ENCODE data around the gene CCDC134.

Gene CCDC134

GRCh38 chr22:41818596-41818995 lies 18.1 kb downstream of the CCDC134 start:
- intact Hi-C loops (cut with DNase I; ENCODE audit: low total_unique reads), result no loop called here
- TF ChIP-seq CTCF (IDR thresholded peaks at IDR 0.05), result no peak
- H3K4me3 ChIP-seq, result no peak overlapping the region
- DNase-seq, result no peak
- no peaks in the 10 kb centered on the region for H3K27me3 ChIP-seq
- H3K36me3 ChIP-seq, result peaks cover 4 to 32% (median 6%) of the 10 kb centered on the region in 3 donors
- H3K9me3 ChIP-seq, result no peaks in the 10 kb centered on the region
- H3K4me1 ChIP-seq, result no peaks in the 10 kb centered on the region
- no peak overlapping the region for H3K27ac ChIP-seq

- no peak for DNase-seq
- Histone ChIP-seq H3K27me3 (no peaks in the 10 kb centered on the region), H3K9me3 (no peaks in the 10 kb centered on the region), H3K4me3 (no peak overlapping the region), H3K27ac (no peak overlapping the region), H3K36me3 (peaks cover 0 to 26% (median 0%) of the 10 kb centered on the region in 3 donors), H3K4me1 (no peaks in the 10 kb centered on the region)
- intact Hi-C loops (cut with DNase I; ENCODE audit: low total_unique reads), result no loop called here
- TF ChIP-seq CTCF (IDR thresholded peaks at IDR 0.05), result no peak
Measured at GRCh38 chr22:41819257-41819656, 18.8 kb downstream of the CCDC134 start.

GRCh38 chr22:41820447-41820846 lies 20.0 kb downstream of the CCDC134 start:
- H3K27ac ChIP-seq, result no peak overlapping the region
- intact Hi-C loops (cut with DNase I; ENCODE audit: low total_unique reads), result no loop called here
- no peak for TF ChIP-seq CTCF (IDR thresholded peaks at IDR 0.05)
- peaks cover 0 to 5% (median under 1%) of the 10 kb centered on the region in 4 donors for H3K4me1 ChIP-seq
- H3K36me3 ChIP-seq, result peaks cover 0 to 25% (median 0%) of the 10 kb centered on the region in 3 donors
- DNase-seq, result no peak
- no peaks in the 10 kb centered on the region for H3K27me3 ChIP-seq
- no peaks in the 10 kb centered on the region for H3K9me3 ChIP-seq
- no peak overlapping the region for H3K4me3 ChIP-seq

GRCh38 chr22:41821471-41822316 lies 21.2 kb downstream of the CCDC134 start:
- intact Hi-C loops (cut with DNase I; ENCODE audit: low total_unique reads), result no loop called here

GRCh38 chr22:41822317-41823057 lies 22.0 kb downstream of the CCDC134 start:
- DNase-seq, result no peak
- no peak overlapping the region for H3K27ac ChIP-seq
- no peaks in the 10 kb centered on the region for H3K9me3 ChIP-seq
- peaks cover 0 to 28% (median 0%) of the 10 kb centered on the region in 3 donors for H3K36me3 ChIP-seq
- H3K4me3 ChIP-seq, result no peak overlapping the region
- H3K4me1 ChIP-seq, result peaks cover 0 to 20% (median 6%) of the 10 kb centered on the region in 4 donors
- intact Hi-C loops (cut with DNase I; ENCODE audit: low total_unique reads), result no loop called here
- TF ChIP-seq CTCF (IDR thresholded peaks at IDR 0.05), result peak; percentile 22 to 34
- H3K27me3 ChIP-seq, result no peaks in the 10 kb centered on the region

More at GRCh38 chr22:41821471-41822316, 21.2 kb downstream of the CCDC134 start:
- no peak for DNase-seq
- H3K27ac ChIP-seq, result no peak overlapping the region
- no peak for TF ChIP-seq CTCF (IDR thresholded peaks at IDR 0.05)
- no peaks in the 10 kb centered on the region for H3K27me3 ChIP-seq
- no peak overlapping the region for H3K4me3 ChIP-seq
- peaks cover 0 to 17% (median 6%) of the 10 kb centered on the region in 4 donors for H3K4me1 ChIP-seq
- no peaks in the 10 kb centered on the region for H3K9me3 ChIP-seq
- H3K36me3 ChIP-seq, result peaks cover 0 to 29% (median 0%) of the 10 kb centered on the region in 3 donors

Data from tibial artery (tissue), 4 donors.